ENCODE results near the gene SLC35C1. TPM values are rescaled to one million over a fixed set of nuclear protein-coding genes. Genes with fewer than 3 reads are reported as not detected.

Gene SLC35C1
- total and polyA plus RNA-seq, 2 donors (not counting 1 experiment from before 2014, with no cell fraction given) = 4.4 to 12.5 TPM

- Histone ChIP-seq H3K9me3 (ENCODE audit: control extremely low read depth in 1 of 3, control insufficient read depth in 2 of 3, insufficient read depth in 1 of 3, low read length in 2 of 3) (no peaks in the 10 kb centered on the region), H4K20me1 (ENCODE audit: control insufficient read depth, insufficient read depth, low read length, poor library complexity, severe bottlenecking) (peaks cover 7% of the 10 kb centered on the region), H3K36me3 (replicated peaks in 1 of 2; ENCODE audit: control extremely low read depth in 1 of 2, control insufficient read depth in 1 of 2, extremely low read depth in 1 of 2, insufficient read depth in 2 of 2, low read length in 1 of 2) (no peaks in the 10 kb centered on the region), H3K27me3 (replicated peaks in 1 of 4; ENCODE audit: control extremely low read depth in 1 of 4, control insufficient read depth in 3 of 4, insufficient read depth in 4 of 4, low read length in 3 of 4) (no peaks in the 10 kb centered on the region), H3K4me1 (ENCODE audit: control insufficient read depth in 2 of 2, insufficient read depth in 2 of 2, low read length in 2 of 2) (peaks cover 20 to 27% of the 10 kb centered on the region in 2 donors), H3K27ac (ENCODE audit: low read length in 2 of 2) (peak overlapping the region; percentile 80 to 92), H3K79me2 (ENCODE audit: control insufficient read depth, insufficient read depth, low read length) (peaks cover 11% of the 10 kb centered on the region), H2AFZ (ENCODE audit: insufficient read depth, low read depth, low read length, poor library complexity, severe bottlenecking) (peak overlapping the region; percentile 60), H3K4me2 (replicated peaks; ENCODE audit: low read depth, low read length, poor library complexity, severe bottlenecking) (peak overlapping the region; percentile 79), H3K4me3 (ENCODE audit: control extremely low read depth in 1 of 5, extremely low read depth in 1 of 5, insufficient read depth in 1 of 5, low read depth in 2 of 5, low read length in 4 of 5) (peak overlapping the region in 3 of 5 experiments; percentile 8 to 57 (median 40)), H3K9ac (ENCODE audit: low read length) (peak overlapping the region; percentile 67)
- DNase-seq (peak; percentile 93), ATAC-seq (ENCODE audit: low read depth) (peak; percentile 18)
- H3K9me3 Mint-ChIP-seq (ENCODE audit: insufficient read depth) = no peaks in the 10 kb centered on the region
- intact Hi-C loops (cut with micrococcal nuclease) = loop anchor here (1.0 to 10.0 kb wide), 6 partner anchors 24 to 1239 kb away; partner anchors contain the start of gene SLC35C1
- peak overlapping the region; percentile 88 for H3K27ac Mint-ChIP-seq
- H3K4me3 Mint-ChIP-seq = peak overlapping the region; percentile 61
- 23% methylated on average over 19 of the region's 22 CpGs for WGBS (ENCODE audit: insufficient coverage)
- no peaks in the 10 kb centered on the region for H3K27me3 Mint-ChIP-seq
- POLR2A ChIA-PET = no interaction called here
- CTCF ChIA-PET = interaction anchor here (0.6 to 4.3 kb wide), 21 partner anchors 10 to 194 kb away, joined by 3 to 50 read pairs (median 4); partner anchors contain the start of gene PEX16
- TF ChIP-seq CTCF (IDR thresholded peaks at IDR 0.05) = peak; percentile 89
- no peak for TF ChIP-seq EZH2 (IDR thresholded peaks at IDR 0.05; ENCODE audit: borderline replicate concordance, insufficient read depth, low read depth, low read length, poor library complexity, severe bottlenecking)
- peaks cover 33% of the 10 kb centered on the region for H3K4me1 Mint-ChIP-seq
Observed at GRCh38 chr11:45843158-45843924, 38.4 kb downstream of the SLC35C1 start.

Measured in B cell (primary cell).